ENCODE measurements around the gene LGALS9.
"Not testable (repeated sequence)": the region's sequence is repeated elsewhere in the genome, so short reads cannot be mapped to it uniquely, and the experiment has no call there.

LGALS9 gene

GRCh38 chr17:27664606-27664965, 33.6 kb downstream of the LGALS9 start:
- TF ChIP-seq CTCF (IDR thresholded peaks at IDR 0.05; ENCODE audit: low read length) (no peak), EZH2 (IDR thresholded peaks at IDR 0.05; ENCODE audit: borderline replicate concordance, low read length) (no peak)
- no peaks in the 10 kb centered on the region for H4K20me1 ChIP-seq (ENCODE audit: insufficient read depth, low read length)
- no peaks in the 10 kb centered on the region for H3K79me2 ChIP-seq (ENCODE audit: insufficient read depth, low read length)
- H3K4me3 ChIP-seq (ENCODE audit: low read depth, low read length, poor library complexity, severe bottlenecking), result no peak overlapping the region
- H3K9me2 ChIP-seq (ENCODE audit: low read depth, low read length), result no peaks in the 10 kb centered on the region
- H3K4me1 ChIP-seq (ENCODE audit: insufficient read depth, low read length, severe bottlenecking), result no peaks in the 10 kb centered on the region
- H3F3A ChIP-seq (ENCODE audit: insufficient read depth, low read length), result no peaks in the 10 kb centered on the region
- no peaks in the 10 kb centered on the region for H3K9me3 ChIP-seq (ENCODE audit: low read length)
- no peaks in the 10 kb centered on the region for H3K36me3 ChIP-seq (ENCODE audit: insufficient read depth, low read length)
- H2AFZ ChIP-seq (ENCODE audit: low read length), result no peak overlapping the region
- no peak overlapping the region for H3K27ac ChIP-seq (ENCODE audit: low read depth, low read length, poor library complexity, severe bottlenecking)
- H3K4me2 ChIP-seq (ENCODE audit: low read length), result no peak overlapping the region
- H3K9ac ChIP-seq (ENCODE audit: low read length), result no peak overlapping the region
- H3K27me3 ChIP-seq (ENCODE audit: insufficient read depth, low read length), result no peaks in the 10 kb centered on the region

GRCh38 chr17:27665549-27665948, 34.6 kb downstream of the LGALS9 start:
- Histone ChIP-seq H3K36me3 (ENCODE audit: insufficient read depth, low read length) (no peaks in the 10 kb centered on the region), H3K4me3 (ENCODE audit: low read depth, low read length, poor library complexity, severe bottlenecking) (no peak overlapping the region), H3K27ac (ENCODE audit: low read depth, low read length, poor library complexity, severe bottlenecking) (no peak overlapping the region), H4K20me1 (ENCODE audit: insufficient read depth, low read length) (no peaks in the 10 kb centered on the region), H3K4me1 (ENCODE audit: insufficient read depth, low read length, severe bottlenecking) (no peaks in the 10 kb centered on the region), H3K27me3 (ENCODE audit: insufficient read depth, low read length) (no peaks in the 10 kb centered on the region), H3F3A (ENCODE audit: insufficient read depth, low read length) (no peaks in the 10 kb centered on the region), H3K9ac (ENCODE audit: low read length) (no peak overlapping the region), H3K9me2 (ENCODE audit: low read depth, low read length) (no peaks in the 10 kb centered on the region), H2AFZ (ENCODE audit: low read length) (no peak overlapping the region), H3K4me2 (ENCODE audit: low read length) (no peak overlapping the region), H3K9me3 (ENCODE audit: low read length) (no peaks in the 10 kb centered on the region), H3K79me2 (ENCODE audit: insufficient read depth, low read length) (no peaks in the 10 kb centered on the region)
- TF ChIP-seq EZH2 (IDR thresholded peaks at IDR 0.05; ENCODE audit: borderline replicate concordance, low read length) (no peak), CTCF (IDR thresholded peaks at IDR 0.05; ENCODE audit: low read length) (no peak)

GRCh38 chr17:27666270-27666669, 35.3 kb downstream of the LGALS9 start:
- H3K9me2 ChIP-seq (ENCODE audit: low read depth, low read length); H3K4me2 ChIP-seq (ENCODE audit: low read length); H3K27ac ChIP-seq (ENCODE audit: low read depth, low read length, poor library complexity, severe bottlenecking); H2AFZ ChIP-seq (ENCODE audit: low read length); H3K79me2 ChIP-seq (ENCODE audit: insufficient read depth, low read length); H4K20me1 ChIP-seq (ENCODE audit: insufficient read depth, low read length); H3K9me3 ChIP-seq (ENCODE audit: low read length); H3K27me3 ChIP-seq (ENCODE audit: insufficient read depth, low read length); H3K9ac ChIP-seq (ENCODE audit: low read length); H3K4me1 ChIP-seq (ENCODE audit: insufficient read depth, low read length, severe bottlenecking); H3F3A ChIP-seq (ENCODE audit: insufficient read depth, low read length); H3K4me3 ChIP-seq (ENCODE audit: low read depth, low read length, poor library complexity, severe bottlenecking); H3K36me3 ChIP-seq (ENCODE audit: insufficient read depth, low read length): not testable (repeated sequence)

- H4K20me1 ChIP-seq (ENCODE audit: insufficient read depth, low read length), result no peaks in the 10 kb centered on the region
- no peaks in the 10 kb centered on the region for H3K4me1 ChIP-seq (ENCODE audit: insufficient read depth, low read length, severe bottlenecking)
- no peaks in the 10 kb centered on the region for H3F3A ChIP-seq (ENCODE audit: insufficient read depth, low read length)
- H3K27ac ChIP-seq (ENCODE audit: low read depth, low read length, poor library complexity, severe bottlenecking), result no peak overlapping the region
- H3K27me3 ChIP-seq (ENCODE audit: insufficient read depth, low read length), result no peaks in the 10 kb centered on the region
- H3K79me2 ChIP-seq (ENCODE audit: insufficient read depth, low read length), result no peaks in the 10 kb centered on the region
- no peaks in the 10 kb centered on the region for H3K36me3 ChIP-seq (ENCODE audit: insufficient read depth, low read length)
- H3K4me2 ChIP-seq (ENCODE audit: low read length), result no peak overlapping the region
- no peaks in the 10 kb centered on the region for H3K9me2 ChIP-seq (ENCODE audit: low read depth, low read length)
- H2AFZ ChIP-seq (ENCODE audit: low read length), result no peak overlapping the region
- no peak for TF ChIP-seq CTCF (IDR thresholded peaks at IDR 0.05; ENCODE audit: low read length)
- no peak for TF ChIP-seq EZH2 (IDR thresholded peaks at IDR 0.05; ENCODE audit: borderline replicate concordance, low read length)
- no peak overlapping the region for H3K9ac ChIP-seq (ENCODE audit: low read length)
- no peak overlapping the region for H3K4me3 ChIP-seq (ENCODE audit: low read depth, low read length, poor library complexity, severe bottlenecking)
- H3K9me3 ChIP-seq (ENCODE audit: low read length), result no peaks in the 10 kb centered on the region
Measured at GRCh38 chr17:27666831-27667560, 36.0 kb downstream of the LGALS9 start.
